ENCODE data around the gene CAP1.

DNA sequence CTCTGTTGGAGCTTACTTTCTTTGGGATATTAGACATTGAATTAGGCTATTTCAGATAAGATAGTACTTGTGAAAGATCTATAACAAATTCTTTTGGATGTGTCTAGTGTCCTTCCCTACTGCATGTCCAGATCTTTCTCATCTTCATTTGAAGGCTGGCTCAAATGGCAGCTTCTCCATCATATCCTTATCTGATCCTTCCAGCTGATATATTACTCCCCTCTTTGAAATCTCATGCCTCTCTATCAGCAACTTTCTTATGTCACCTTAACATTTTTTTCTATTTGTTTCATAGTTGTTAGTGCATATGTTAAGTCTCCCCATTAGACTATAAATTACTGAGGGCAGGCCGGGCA, 17.5 kb downstream of the CAP1 start:
- TF ChIP-seq, protein P1, sequence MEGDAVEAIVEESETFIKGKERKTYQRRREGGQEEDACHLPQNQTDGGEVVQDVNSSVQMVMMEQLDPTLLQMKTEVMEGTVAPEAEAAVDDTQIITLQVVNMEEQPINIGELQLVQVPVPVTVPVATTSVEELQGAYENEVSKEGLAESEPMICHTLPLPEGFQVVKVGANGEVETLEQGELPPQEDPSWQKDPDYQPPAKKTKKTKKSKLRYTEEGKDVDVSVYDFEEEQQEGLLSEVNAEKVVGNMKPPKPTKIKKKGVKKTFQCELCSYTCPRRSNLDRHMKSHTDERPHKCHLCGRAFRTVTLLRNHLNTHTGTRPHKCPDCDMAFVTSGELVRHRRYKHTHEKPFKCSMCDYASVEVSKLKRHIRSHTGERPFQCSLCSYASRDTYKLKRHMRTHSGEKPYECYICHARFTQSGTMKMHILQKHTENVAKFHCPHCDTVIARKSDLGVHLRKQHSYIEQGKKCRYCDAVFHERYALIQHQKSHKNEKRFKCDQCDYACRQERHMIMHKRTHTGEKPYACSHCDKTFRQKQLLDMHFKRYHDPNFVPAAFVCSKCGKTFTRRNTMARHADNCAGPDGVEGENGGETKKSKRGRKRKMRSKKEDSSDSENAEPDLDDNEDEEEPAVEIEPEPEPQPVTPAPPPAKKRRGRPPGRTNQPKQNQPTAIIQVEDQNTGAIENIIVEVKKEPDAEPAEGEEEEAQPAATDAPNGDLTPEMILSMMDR (IDR thresholded peaks at IDR 0.05): no peak
- no peak for TF ChIP-seq POLR2A (IDR thresholded peaks at IDR 0.05)

All from adrenal gland (tissue), 5 donors.